CD4-positive, alpha-beta T cell treated with Interferon gamma for 1 hour (primary cell): ENCODE results near the gene UNC50.
"Not testable (repeated sequence)": the region's sequence is repeated elsewhere in the genome, so short reads cannot be mapped to it uniquely, and the experiment has no call there.

ENCODE experiments used
- DNase-seq: peaks from one replicate; pipeline ENCODE4 v3.0.0-alpha.2; 2020

UNC50 gene

DNA sequence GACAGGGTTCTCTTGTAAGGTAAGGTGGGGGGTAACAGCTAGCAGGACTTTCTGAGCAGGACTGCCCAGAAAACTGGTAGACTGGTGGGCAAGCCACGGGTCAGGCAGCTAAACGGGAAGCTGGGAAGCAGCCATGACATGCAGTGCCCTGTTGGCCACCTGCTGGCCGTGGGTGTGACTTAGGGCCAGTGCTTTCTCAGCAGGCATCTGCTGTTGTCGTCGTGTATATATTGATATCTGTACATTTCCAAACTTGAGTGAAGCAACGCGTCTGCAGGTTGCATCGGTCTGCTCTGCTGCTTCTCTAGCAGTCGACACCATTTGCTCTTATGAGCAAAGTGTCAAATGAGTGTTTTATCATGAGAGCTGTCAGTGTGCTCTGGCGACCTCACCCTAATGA lies 31.1 kb upstream of the UNC50 start:
- no peak for DNase-seq

DNA sequence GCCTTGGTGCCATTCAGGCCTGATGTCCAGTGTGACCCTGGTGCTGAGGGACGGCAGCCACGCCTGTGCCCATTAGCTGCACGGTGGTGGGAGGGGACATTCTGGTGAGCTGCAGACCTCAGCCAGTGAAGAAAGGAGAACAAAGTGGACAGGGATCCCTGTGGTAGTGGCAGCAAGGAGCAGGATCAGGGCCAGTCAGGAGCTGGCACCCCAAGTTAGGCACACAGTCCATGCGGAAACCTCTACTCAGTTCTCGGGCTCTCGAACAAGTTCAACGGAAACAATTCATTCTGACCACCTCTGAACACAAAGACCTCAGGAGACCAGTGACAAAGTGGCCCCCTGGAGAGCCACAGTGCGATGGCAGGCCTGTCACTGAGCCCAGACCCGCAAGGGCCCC lies 30.2 kb upstream of the UNC50 start:
- no peak for DNase-seq

- no peak for DNase-seq
Measured at GRCh38 chr2:98579926-98580325, 28.5 kb upstream of the UNC50 start.

GRCh38 chr2:98580656-98581284 lies 27.6 kb upstream of the UNC50 start:
- DNase-seq: no peak

GRCh38 chr2:98582523-98582922 lies 25.9 kb upstream of the UNC50 start:
- no peak for DNase-seq

DNA sequence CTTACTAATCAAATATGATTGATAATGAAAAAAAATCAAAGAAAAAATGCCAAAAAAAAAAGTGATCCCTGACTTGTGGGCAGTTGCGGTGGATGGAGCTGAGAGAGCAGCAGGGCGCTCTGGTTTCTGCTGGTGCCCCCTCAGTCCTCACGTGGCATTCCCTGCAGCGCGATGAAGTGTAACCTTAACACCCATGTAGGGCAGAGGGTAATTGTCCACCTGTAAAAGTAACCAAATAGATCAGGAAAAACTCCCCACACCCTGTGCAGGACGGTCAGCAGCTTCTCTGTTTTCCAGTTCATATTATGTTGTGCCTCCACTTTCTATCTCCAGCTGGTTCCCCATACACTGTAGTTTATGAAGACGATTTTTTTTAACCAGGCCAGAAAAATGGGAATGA lies 25.1 kb upstream of the UNC50 start:
- no peak for DNase-seq

- no peak for DNase-seq
Measured at GRCh38 chr2:98583816-98584618, 24.4 kb upstream of the UNC50 start.

DNA sequence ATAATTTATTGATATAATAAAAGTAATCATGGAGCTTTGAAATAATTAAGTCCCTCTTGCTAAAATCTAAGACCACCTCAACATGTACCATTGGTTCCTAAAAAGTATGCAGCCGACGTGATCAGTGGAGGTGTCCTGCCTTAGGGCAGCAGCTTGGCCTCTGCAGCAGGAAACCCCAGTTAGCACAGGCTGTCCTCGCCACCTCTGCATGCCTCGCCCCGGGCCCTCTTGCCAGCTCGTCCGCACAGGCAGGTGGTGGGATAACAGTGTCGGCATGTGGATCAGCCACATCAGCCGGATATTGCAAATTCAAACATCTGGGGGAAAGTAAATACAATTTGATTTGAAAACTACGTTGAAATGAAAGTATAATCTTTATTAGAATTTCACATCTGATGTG lies 23.0 kb upstream of the UNC50 start:
- DNase-seq: no peak

DNA sequence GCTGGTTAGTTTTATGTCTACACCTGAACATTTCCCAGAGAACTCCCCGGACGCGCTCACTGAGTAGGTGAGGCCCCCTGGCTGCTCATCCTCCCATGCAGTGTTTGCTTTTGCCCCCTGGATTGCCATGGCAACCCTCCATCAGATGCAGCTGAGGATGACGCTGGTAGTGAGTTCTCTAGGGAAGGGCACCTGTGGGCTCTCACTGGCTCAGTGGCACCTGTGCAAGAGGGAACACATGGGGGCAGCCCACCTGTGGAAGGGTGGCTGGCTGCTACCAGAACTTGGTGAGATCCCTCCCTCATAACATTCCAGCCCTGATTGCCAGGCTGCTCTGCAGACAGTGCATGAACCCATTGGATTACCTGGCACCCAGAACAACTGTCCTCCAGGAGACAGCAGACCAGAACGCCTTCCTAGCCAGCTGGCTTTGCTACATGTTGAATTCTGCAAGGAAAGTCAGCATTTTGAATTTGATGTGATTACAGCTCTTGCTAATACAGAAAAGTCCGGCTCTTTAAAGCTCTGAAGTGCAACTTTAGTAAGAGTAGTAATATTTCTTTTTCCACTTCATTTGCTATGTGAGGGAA lies 21.7 kb upstream of the UNC50 start:
- DNase-seq: no peak

- DNase-seq: no peak
Measured at GRCh38 chr2:98588880-98589431, 19.4 kb upstream of the UNC50 start.

DNA sequence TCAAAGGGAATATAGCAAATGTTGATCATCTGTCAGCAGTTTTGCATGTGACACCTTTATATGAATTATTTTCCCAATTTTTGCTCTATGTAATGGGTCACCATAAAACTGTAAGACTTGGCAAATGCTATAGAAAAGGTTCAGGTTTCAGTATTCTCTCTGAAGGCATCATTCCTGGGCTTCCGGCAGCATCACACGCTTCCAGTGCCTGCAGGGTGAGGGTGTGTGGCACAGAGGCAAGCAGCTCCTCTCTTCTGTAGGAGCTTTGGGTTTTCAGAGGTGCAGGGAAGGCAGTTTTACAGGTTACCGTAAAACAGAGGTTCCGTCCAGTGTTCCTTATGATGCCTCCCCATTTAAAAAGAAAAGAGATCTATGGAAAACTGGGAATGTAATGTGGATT lies 18.9 kb upstream of the UNC50 start:
- no peak for DNase-seq

DNA sequence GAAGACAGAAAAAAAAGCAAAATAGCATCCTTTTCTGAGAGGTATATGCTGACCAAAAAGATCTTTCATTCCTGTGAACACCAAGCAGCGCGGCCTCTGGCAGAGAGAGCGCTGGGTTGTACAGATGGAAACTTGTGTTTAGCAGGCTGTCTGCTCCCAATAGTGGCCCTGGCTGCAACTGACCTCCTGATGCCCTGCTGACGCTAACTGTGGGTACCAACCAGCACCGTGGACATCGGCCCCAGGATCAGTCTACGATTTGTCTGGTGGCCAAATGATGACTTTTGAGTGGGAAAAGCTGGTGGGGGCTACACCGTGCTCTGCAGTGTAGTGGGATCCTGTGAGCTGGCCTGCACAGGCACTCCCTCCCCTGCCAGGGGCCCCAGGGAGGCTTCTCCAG lies 15.8 kb upstream of the UNC50 start:
- no peak for DNase-seq

- DNase-seq: not testable (repeated sequence)
Measured at GRCh38 chr2:98594665-98595064, 13.7 kb upstream of the UNC50 start.

GRCh38 chr2:98598781-98599428 lies 9.5 kb upstream of the UNC50 start:
- no peak for DNase-seq

- DNase-seq: no peak
Measured at GRCh38 chr2:98601532-98602132, 6.8 kb upstream of the UNC50 start.

DNA sequence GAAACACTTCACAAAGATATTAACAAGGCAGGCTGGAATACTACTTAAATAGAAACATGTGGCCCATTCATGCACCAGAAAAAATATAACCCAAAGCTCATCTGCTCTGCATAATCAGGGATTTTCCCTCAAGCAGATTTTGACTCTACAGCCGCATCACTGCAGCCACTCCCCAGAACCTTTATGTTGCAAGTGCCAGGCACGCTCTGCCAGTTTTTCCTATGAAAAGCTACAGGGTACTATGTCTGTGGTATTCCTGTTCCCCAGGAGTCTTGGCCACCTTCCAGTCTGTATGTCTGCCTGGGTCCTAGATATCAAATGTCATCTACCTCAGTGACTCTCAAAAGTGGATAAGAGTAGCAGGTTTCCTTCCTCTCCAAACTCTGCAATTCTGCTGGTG lies 3.8 kb upstream of the UNC50 start:
- DNase-seq: no peak

GRCh38 chr2:98605076-98605475 lies 3.3 kb upstream of the UNC50 start:
- DNase-seq: no peak

GRCh38 chr2:98606431-98606830 lies 2.0 kb upstream of the UNC50 start:
- DNase-seq: no peak

GRCh38 chr2:98607104-98607503 lies 1.3 kb upstream of the UNC50 start:
- no peak for DNase-seq

DNA sequence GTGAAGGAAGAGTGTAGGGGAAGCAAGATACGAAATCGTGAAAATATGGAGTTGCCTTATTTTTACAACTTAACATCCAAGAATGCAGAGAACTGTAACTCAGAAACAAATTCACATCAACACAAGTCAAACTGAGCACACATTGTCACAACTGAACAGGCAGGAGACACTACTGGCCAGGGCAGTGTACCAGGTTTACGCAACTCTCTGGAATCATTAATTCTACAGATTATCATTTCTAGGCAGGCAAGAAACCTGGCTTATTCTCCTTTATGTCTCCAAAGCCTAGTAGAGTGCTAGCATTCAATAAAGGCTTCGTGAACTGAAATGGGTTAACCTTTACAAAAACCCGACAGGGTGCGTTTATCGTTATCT lies 661 bp upstream of the UNC50 start:
- DNase-seq: no peak

DNA sequence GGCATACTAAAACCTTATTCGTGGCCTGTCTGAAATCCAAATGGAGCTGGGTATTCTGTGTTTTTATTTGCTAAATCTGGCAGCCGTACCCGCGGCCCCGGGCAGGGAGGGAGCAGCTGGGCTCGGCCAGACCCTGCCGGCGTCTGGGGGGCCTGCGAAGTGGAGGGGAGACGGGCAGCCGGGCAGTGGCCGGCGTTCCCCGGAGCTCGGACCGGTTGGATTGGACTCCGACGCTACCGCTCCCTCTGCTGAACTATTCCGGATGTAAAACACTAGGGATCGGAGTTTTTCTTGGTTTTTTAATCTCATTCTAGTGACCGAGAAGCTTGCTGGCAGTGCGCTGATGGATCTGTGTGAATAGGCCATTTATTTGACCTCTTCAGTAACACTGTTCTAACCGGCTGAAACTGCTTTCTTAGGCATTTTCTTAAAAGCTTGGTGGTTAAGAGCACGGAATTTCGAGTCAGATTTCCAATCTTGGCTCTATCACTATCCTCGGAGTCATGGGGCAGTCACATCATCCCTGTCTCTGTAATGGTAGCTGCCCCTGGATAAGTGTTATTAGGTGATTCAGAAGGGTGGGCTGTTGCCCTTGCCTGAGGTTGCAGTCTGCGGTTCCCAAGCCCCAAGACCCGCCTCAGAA lies 694 bp downstream of the UNC50 start:
- DNase-seq: no peak

DNA sequence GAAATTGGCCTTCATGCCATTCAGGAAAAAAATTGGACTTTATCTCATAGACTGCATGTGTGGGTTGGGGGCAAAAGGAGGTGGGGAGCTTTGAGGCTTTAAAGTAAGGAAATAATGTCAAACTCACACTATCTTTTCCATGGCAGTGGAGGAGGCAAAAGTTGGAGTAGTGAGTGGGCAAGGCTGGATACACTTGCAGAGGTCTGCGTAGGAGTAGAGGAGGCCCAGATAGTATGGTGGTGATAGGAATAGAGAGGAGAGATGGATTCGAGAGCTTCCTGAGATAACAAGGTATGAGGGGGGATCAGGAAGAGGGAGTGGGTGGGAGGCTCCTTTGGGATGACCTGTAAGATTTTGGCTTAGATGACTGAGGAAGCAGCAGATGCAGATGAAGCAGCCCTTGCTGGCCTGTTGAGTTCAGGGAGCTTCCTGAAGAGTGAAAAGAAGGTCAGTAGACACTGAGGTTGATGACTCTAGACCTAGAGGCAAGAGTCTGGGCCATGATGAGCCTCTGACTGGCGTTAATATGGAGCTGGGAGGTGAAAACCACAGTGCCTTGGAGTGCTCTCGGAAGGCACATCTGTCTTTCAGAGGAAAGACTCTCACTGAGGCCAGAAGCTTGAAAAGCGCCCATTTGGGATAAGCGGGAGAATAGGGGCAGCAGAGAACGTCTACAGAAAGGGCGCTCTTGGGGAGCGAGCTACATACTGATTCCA lies 5.8 kb downstream of the UNC50 start:
- DNase-seq: no peak
